ENCODE results near the gene WWOX.

WWOX gene

GRCh38 chr16:78189121-78189520 is 89.7 kb downstream of the WWOX start (continued):
- TF ChIP-seq BACH2 (CRISPR knock-in tag; IDR thresholded peaks at IDR 0.05; ENCODE audit: borderline replicate concordance) (no peak), ARNTL (CRISPR knock-in tag; IDR thresholded peaks at IDR 0.05; ENCODE audit: borderline replicate concordance, low read depth) (no peak), ZNF565 (CRISPR knock-in tag; conservative IDR thresholded peaks at IDR 0.05; ENCODE audit: low read depth) (no peak)

- no peak for ATAC-seq
- TF ChIP-seq ARNTL (CRISPR knock-in tag; IDR thresholded peaks at IDR 0.05; ENCODE audit: borderline replicate concordance, low read depth) (no peak), BACH2 (CRISPR knock-in tag; IDR thresholded peaks at IDR 0.05; ENCODE audit: borderline replicate concordance) (no peak), ESRRG (CRISPR knock-in tag; IDR thresholded peaks at IDR 0.05) (no peak), POU6F1 (CRISPR knock-in tag; IDR thresholded peaks at IDR 0.05; ENCODE audit: borderline replicate concordance, low read depth) (no peak), TSHZ2 (CRISPR knock-in tag; IDR thresholded peaks at IDR 0.05) (no peak), SNAI2 (CRISPR knock-in tag; IDR thresholded peaks at IDR 0.05) (no peak), ZFP3 (CRISPR knock-in tag; IDR thresholded peaks at IDR 0.05) (no peak), TOX (CRISPR knock-in tag; IDR thresholded peaks at IDR 0.05; ENCODE audit: borderline replicate concordance) (no peak), TCF4 (CRISPR knock-in tag; IDR thresholded peaks at IDR 0.05; ENCODE audit: borderline replicate concordance) (no peak), ZFP30 (CRISPR knock-in tag; IDR thresholded peaks at IDR 0.05) (no peak), ISL1 (CRISPR knock-in tag; IDR thresholded peaks at IDR 0.05) (no peak), ZNF70 (CRISPR knock-in tag; IDR thresholded peaks at IDR 0.05) (no peak), OSR1 (CRISPR knock-in tag; IDR thresholded peaks at IDR 0.05) (no peak), CSRNP3 (CRISPR knock-in tag; IDR thresholded peaks at IDR 0.05) (no peak), CSDC2 (CRISPR knock-in tag; IDR thresholded peaks at IDR 0.05) (no peak), CREB5 (CRISPR knock-in tag; IDR thresholded peaks at IDR 0.05; ENCODE audit: low read depth) (no peak), ZNF565 (CRISPR knock-in tag; conservative IDR thresholded peaks at IDR 0.05; ENCODE audit: low read depth) (no peak), PATZ1 (CRISPR knock-in tag; IDR thresholded peaks at IDR 0.05; ENCODE audit: borderline replicate concordance) (no peak), ZNF8 (CRISPR knock-in tag; IDR thresholded peaks at IDR 0.05) (no peak)
Observed at GRCh38 chr16:78192734-78193488, 93.5 kb downstream of the WWOX start.

GRCh38 chr16:78194948-78195347 is 95.5 kb downstream of the WWOX start:
- no peak for TF ChIP-seq CSDC2 (CRISPR knock-in tag; IDR thresholded peaks at IDR 0.05)
- TF ChIP-seq RARB (CRISPR knock-in tag; IDR thresholded peaks at IDR 0.05) = no peak
- no peak for TF ChIP-seq ISL1 (CRISPR knock-in tag; IDR thresholded peaks at IDR 0.05)
- no peak for TF ChIP-seq ZNF565 (CRISPR knock-in tag; conservative IDR thresholded peaks at IDR 0.05; ENCODE audit: low read depth)
- no peak for TF ChIP-seq TSHZ2 (CRISPR knock-in tag; IDR thresholded peaks at IDR 0.05)
- no peak for TF ChIP-seq SNAI2 (CRISPR knock-in tag; IDR thresholded peaks at IDR 0.05)

More at GRCh38 chr16:78194948-78195347, 95.5 kb downstream of the WWOX start:
- ATAC-seq = no peak

Measured in SK-N-SH treated with all-trans-retinoic acid at 6 μM for 48 hours (cell line).